GM12865 (cell line): ENCODE results near the gene NEO1.

Experiments
- DNase-seq: peaks from one replicate; pipeline ENCODE4 v3.0.0; 2010; ENCODE audit warnings: low read depth
- H3K4me3 ChIP-seq: 2 replicates; pipeline ENCODE4 v1.5.1; 2011; ENCODE audit warnings: mild to moderate bottlenecking, low read depth, low read length, control low read depth
- CTCF ChIP-seq: IDR thresholded peaks from 2 replicates; pipeline ENCODE4 v1.5.1; 2011; ENCODE audit warnings: low read length, control low read depth, low read depth, inconsistent platforms; ENCODE audit not compliant: insufficient read depth; ENCODE audit errors: missing control alignments

NEO1 gene

GRCh38 chr15:73247331-73247730 lies 195.1 kb downstream of the NEO1 start:
- DNase-seq, result no peak
- TF ChIP-seq CTCF, result no peak

GRCh38 chr15:73249499-73249898 lies 197.2 kb downstream of the NEO1 start:
- no peak for TF ChIP-seq CTCF
- DNase-seq, result no peak
- no peak overlapping the region for H3K4me3 ChIP-seq

More at GRCh38 chr15:73247331-73247730, 195.1 kb downstream of the NEO1 start:
- H3K4me3 ChIP-seq, result no peak overlapping the region

GRCh38 chr15:73254598-73254997 lies 202.3 kb downstream of the NEO1 start:
- TF ChIP-seq CTCF, result no peak
- DNase-seq, result no peak

GRCh38 chr15:73258271-73259108 lies 206.2 kb downstream of the NEO1 start:
- no peak for TF ChIP-seq CTCF
- peak; percentile 62 for DNase-seq
- H3K4me3 ChIP-seq, result no peak overlapping the region

More at GRCh38 chr15:73254598-73254997, 202.3 kb downstream of the NEO1 start:
- no peak overlapping the region for H3K4me3 ChIP-seq

GRCh38 chr15:73264881-73265280 lies 212.6 kb downstream of the NEO1 start:
- H3K4me3 ChIP-seq, result no peak overlapping the region
- DNase-seq, result no peak
- no peak for TF ChIP-seq CTCF

- H3K4me3 ChIP-seq, result no peak overlapping the region
- TF ChIP-seq CTCF, result peak; percentile 85
- DNase-seq, result peak; percentile 71
These were observed 213.4 kb downstream of the NEO1 start for GRCh38 chr15:73265536-73266153.
